Measurements from ENCODE around the gene HTR1A. TPM values are rescaled to one million over a fixed set of nuclear protein-coding genes. Genes with fewer than 3 reads are reported as not detected.

HTR1A gene
- total RNA-seq, 4 donors from 2014 or later, result not detected

- intact Hi-C loops (cut with DNase I; ENCODE audit: low total_unique reads), result no loop called here
- no peaks in the 10 kb centered on the region for H3K36me3 ChIP-seq
Measured at GRCh38 chr5:63957617-63958016, 4.6 kb downstream of the HTR1A start.

GRCh38 chr5:63953217-63953616 is 9.0 kb downstream of the HTR1A start:
- 80 to 89% methylated on average over 1 to 3 of the region's 3 CpGs for WGBS, 2 donors (ENCODE audit: low coverage in 1 of 2)
- H3K27ac ChIP-seq, result no peak overlapping the region
- H3K4me1 ChIP-seq, result no peaks in the 10 kb centered on the region
- intact Hi-C loops (cut with DNase I; ENCODE audit: low total_unique reads), result no loop called here
- no peak for DNase-seq
- H3K9me3 ChIP-seq, result no peaks in the 10 kb centered on the region
- in situ Hi-C loops (cut with MboI; ENCODE audit: low pct_ligation_motif_present in 1 of 4, low pct_unique_long_range_greater_than_20kb in 1 of 4, low sequenced_read_pairs in 3 of 4), result loop anchor here in 1 of 4 donors (25.0 kb wide), 1 partner anchor 541 kb away; no protein-coding TSS in a partner anchor
- H3K27me3 ChIP-seq, result no peaks in the 10 kb centered on the region
- no peak overlapping the region for H3K4me3 ChIP-seq
- no peak for TF ChIP-seq EP300 (IDR thresholded peaks at IDR 0.05; ENCODE audit: low read depth)
- TF ChIP-seq CTCF (IDR thresholded peaks at IDR 0.05), result no peak
- no peak for TF ChIP-seq POLR2AphosphoS5 (IDR thresholded peaks at IDR 0.05)
- no peak for TF ChIP-seq POLR2A (IDR thresholded peaks at IDR 0.05)
- H3K36me3 ChIP-seq, result no peaks in the 10 kb centered on the region

More at GRCh38 chr5:63957617-63958016, 4.6 kb downstream of the HTR1A start:
- TF ChIP-seq POLR2AphosphoS5 (IDR thresholded peaks at IDR 0.05) (no peak), CTCF (IDR thresholded peaks at IDR 0.05) (no peak), EP300 (IDR thresholded peaks at IDR 0.05; ENCODE audit: low read depth) (no peak), POLR2A (IDR thresholded peaks at IDR 0.05) (no peak)
- Histone ChIP-seq H3K27ac (no peak overlapping the region), H3K27me3 (peaks cover 40% of the 10 kb centered on the region), H3K9me3 (no peaks in the 10 kb centered on the region), H3K4me3 (no peak overlapping the region), H3K4me1 (no peaks in the 10 kb centered on the region)
- no peak for DNase-seq
- in situ Hi-C loops (cut with MboI; ENCODE audit: low pct_ligation_motif_present in 1 of 4, low pct_unique_long_range_greater_than_20kb in 1 of 4, low sequenced_read_pairs in 3 of 4), result loop anchor here in 1 of 4 donors (25.0 kb wide), 1 partner anchor 545 kb away; no protein-coding TSS in a partner anchor
- WGBS, 2 donors (ENCODE audit: low coverage in 1 of 2), result 62 to 74% methylated on average over 2 of the region's 2 CpGs

GRCh38 chr5:63935103-63935502 is 27.1 kb downstream of the HTR1A start:
- no peaks in the 10 kb centered on the region for H3K4me1 ChIP-seq
- no peaks in the 10 kb centered on the region for H3K9me3 ChIP-seq
- DNase-seq, result no peak
- H3K27me3 ChIP-seq, result no peaks in the 10 kb centered on the region
- H3K4me3 ChIP-seq, result no peak overlapping the region
- intact Hi-C loops (cut with DNase I; ENCODE audit: low total_unique reads) (no loop called here), in situ Hi-C loops (cut with MboI; ENCODE audit: low pct_ligation_motif_present in 1 of 4, low pct_unique_long_range_greater_than_20kb in 1 of 4, low sequenced_read_pairs in 3 of 4) (no loop called here)
- WGBS, 2 donors (ENCODE audit: low coverage in 1 of 2), result 100% methylated on average over 1 of the region's 1 CpG
- H3K27ac ChIP-seq, result no peak overlapping the region
- TF ChIP-seq POLR2A (IDR thresholded peaks at IDR 0.05), result no peak
- no peak for TF ChIP-seq POLR2AphosphoS5 (IDR thresholded peaks at IDR 0.05)
- no peak for TF ChIP-seq EP300 (IDR thresholded peaks at IDR 0.05; ENCODE audit: low read depth)
- no peak for TF ChIP-seq CTCF (IDR thresholded peaks at IDR 0.05)
- no peaks in the 10 kb centered on the region for H3K36me3 ChIP-seq

GRCh38 chr5:63931836-63932235 is 30.4 kb downstream of the HTR1A start:
- WGBS, 2 donors (ENCODE audit: low coverage in 1 of 2), result 84 to 86% methylated on average over 1 of the region's 1 CpG
- in situ Hi-C loops (cut with MboI; ENCODE audit: low pct_ligation_motif_present in 1 of 4, low pct_unique_long_range_greater_than_20kb in 1 of 4, low sequenced_read_pairs in 3 of 4), result no loop called here
- no peaks in the 10 kb centered on the region for H3K27me3 ChIP-seq
- H3K27ac ChIP-seq, result no peak overlapping the region
- DNase-seq, result no peak
- intact Hi-C loops (cut with DNase I; ENCODE audit: low total_unique reads), result no loop called here
- no peaks in the 10 kb centered on the region for H3K9me3 ChIP-seq
- TF ChIP-seq CTCF (IDR thresholded peaks at IDR 0.05) (no peak), EP300 (IDR thresholded peaks at IDR 0.05; ENCODE audit: low read depth) (no peak)
- no peaks in the 10 kb centered on the region for H3K36me3 ChIP-seq
- H3K4me3 ChIP-seq, result no peak overlapping the region
- no peaks in the 10 kb centered on the region for H3K4me1 ChIP-seq

All from transverse colon (tissue), 4 donors.